Ureter (tissue), 1 donor: Measurements from ENCODE around the gene HAUS3. TPM values are rescaled to one million over a fixed set of nuclear protein-coding genes. Genes with fewer than 3 reads are reported as not detected.

Experiments
- DNase-seq: peaks from one replicate; pipeline ENCODE4 v3.0.0-alpha.2; 2020; ENCODE audit warnings: low spot score
- total RNA-seq: library from RNA; stranded (reverse); gene quantifications from one replicate; pipeline ENCODE4 v1.2.4, GENCODE V29; 2023
- donor health status: DM: yes; HTN: yes; CAD: no.

Gene HAUS3
- 13.2 TPM for total RNA-seq

DNA sequence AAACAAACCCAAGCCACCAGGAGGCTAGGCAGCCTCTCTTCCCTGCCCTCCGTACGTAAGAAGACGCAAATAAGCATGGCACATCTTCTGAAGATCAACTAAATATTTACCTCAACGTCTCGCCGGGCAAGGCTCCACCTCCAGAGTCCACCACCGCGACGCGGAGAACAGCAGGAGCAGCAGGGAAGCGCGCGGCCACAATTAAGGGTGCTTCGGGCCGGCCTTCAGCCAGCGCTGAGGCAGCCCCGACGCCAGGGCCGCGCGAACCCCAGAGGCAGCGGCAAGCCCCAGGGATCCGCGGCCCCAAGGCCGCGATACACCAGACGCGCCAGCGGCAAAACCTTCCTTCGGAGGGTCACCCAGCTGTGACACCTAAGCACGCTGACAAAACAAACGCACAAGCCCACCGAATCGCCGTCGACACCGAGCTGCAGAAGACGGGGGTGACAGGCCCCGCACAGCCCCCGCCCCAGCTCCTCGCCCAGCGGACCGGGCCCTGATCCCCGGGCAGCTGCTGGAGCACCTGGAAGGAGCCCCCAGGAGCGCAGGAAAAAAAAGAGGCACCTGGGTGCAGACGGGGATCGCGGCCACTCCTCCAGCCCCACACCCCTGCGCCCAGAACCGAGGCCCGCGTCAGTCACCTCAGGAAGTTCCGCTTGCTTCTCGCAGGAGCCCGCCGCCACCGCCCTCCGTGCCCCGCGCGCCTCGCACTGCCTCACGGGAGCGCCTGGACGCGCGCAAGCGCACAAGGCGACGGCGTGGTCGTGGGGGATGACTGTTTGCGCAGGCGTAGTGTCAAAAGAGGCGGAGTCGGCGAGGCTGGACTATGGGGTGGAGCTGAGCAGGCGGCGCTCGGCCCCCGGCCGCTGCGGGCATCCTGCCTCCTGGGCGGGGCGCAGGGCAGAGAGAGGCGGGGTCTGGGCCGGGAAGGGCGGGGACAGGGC lies at the start of gene HAUS3, which contains the start of gene POLN:
HAUS3 (minus strand) TSS at position 712 of the 944 bp plus-strand sequence. CDS start 1,175 bp downstream, outside the sequence.
POLN (minus strand) TSS at position 712 of the 944 bp plus-strand sequence. CDS start 12,890 bp downstream, outside the sequence.
- peak; percentile 99 for DNase-seq

DNA sequence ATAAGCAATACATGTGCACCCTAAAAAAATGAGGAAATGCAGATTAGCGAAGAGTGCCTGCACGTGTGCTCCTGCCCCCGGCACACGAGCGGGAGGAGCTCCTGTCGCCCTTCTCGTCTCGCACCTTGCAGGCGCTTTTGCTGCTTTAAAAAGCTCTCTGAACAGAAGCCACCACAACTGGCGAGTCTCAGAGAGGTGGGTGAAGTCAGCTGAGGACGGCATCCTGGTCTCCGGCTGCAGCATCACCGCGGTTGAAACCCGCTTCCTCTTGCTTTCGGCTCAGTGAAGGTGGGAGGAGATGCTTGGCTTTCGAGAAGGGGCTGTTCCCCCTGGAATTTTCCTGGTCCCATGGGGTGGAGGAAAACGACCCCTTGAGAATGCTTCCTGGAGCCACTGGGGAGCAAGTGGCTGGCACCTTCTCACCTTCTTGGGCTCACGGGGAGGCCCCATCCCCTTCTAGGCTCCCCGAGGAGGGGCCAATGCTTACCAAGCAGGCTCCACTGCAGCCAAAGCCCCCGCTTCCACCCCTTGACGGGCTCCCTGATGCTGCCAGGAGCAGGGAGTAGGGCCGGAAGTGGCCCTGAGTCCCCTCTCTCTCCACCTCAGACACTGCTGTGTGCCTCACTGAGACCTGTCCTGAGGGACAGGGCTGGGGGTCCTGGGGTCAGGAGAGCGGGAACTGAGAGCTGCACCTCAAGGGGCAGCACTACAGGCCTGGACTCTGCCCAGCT lies 49.2 kb upstream of the HAUS3 start:
- DNase-seq: peak; percentile 47

- DNase-seq: no peak
These were observed 48.6 kb upstream of the HAUS3 start for GRCh38 chr4:2290488-2290887.

- no peak for DNase-seq
These were observed 48.0 kb upstream of the HAUS3 start for GRCh38 chr4:2289955-2290333.

DNA sequence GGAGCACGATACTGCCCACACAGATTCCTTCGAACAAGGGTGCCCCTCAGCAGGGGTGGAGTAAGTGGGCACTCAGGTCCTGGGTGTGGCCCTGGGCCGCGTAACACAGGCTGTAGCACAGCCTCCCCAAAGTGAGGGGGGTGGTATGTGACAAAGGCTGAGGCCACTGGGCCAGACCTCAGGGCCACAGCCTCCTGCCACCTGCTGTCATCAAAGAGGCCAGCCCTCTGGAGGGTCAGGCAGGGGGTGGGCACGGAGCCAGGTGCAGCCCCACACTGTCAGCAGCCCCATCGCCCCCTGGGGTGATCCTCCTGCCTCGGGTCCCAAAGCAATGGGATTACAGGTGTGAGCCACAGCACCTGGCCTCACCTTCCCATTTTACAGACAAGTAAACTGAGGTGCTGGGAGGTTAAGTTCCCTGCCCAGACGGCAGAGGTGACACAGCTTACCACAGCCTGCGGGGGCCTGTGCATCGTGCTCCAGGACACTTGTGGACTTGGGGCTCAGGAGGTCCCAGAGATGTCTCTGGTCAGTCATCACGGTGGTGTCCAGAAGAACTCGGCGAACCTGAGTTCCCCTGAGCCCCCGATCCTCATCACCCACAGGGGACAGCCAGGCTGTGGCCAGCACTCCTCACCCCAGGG lies 47.5 kb upstream of the HAUS3 start:
- no peak for DNase-seq

- DNase-seq: no peak
These were observed 46.2 kb upstream of the HAUS3 start for GRCh38 chr4:2288051-2288541.

DNA sequence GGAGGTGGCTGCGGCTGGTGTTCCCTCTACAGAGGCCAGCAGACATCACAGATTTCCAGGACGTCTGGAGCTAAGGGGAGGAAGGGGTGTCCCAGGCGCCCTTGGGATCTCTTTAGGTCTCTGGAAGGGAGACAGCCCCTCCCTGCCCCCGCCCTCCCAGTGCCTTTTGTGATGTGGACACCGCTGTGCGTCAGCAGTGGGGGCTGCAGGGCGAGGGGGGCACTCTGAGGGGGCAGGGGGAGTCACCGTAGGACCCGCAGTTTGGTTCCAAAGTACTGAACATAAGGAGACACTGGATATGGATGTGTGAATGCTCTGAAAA lies 45.6 kb upstream of the HAUS3 start:
- no peak for DNase-seq

DNA sequence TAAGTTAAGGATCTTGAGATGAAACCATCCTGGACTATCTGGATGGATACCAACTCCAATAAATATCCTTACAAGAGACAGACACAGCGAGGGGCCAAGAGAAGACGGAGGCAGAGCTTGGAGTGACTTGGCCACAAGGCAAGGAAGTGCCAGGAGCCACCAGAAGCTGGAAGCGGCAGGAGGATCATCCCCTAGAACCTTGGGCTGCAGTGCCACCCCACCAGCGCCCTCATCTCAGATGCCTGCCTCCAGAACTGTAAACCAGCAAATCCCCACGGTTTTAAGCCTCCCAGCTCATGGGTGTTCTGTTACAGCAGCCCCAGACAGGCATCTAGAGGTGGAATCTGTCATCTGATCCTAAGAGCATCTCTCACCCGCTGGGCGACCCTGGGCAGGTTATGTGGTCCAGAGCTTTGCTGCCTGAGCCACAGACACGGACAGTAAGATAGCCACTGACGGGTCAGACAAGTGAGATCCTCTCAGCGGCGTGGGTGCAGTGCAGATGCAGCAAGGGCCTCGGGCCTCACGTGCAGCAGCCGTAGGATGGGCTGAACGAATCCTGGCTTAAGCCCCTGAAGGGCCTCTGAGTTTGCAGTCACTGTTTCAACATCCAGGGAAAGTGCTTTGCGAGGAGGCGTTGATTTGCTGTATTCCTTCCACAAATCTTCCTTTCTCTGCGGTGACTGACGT lies 45.1 kb upstream of the HAUS3 start:
- no peak for DNase-seq

DNA sequence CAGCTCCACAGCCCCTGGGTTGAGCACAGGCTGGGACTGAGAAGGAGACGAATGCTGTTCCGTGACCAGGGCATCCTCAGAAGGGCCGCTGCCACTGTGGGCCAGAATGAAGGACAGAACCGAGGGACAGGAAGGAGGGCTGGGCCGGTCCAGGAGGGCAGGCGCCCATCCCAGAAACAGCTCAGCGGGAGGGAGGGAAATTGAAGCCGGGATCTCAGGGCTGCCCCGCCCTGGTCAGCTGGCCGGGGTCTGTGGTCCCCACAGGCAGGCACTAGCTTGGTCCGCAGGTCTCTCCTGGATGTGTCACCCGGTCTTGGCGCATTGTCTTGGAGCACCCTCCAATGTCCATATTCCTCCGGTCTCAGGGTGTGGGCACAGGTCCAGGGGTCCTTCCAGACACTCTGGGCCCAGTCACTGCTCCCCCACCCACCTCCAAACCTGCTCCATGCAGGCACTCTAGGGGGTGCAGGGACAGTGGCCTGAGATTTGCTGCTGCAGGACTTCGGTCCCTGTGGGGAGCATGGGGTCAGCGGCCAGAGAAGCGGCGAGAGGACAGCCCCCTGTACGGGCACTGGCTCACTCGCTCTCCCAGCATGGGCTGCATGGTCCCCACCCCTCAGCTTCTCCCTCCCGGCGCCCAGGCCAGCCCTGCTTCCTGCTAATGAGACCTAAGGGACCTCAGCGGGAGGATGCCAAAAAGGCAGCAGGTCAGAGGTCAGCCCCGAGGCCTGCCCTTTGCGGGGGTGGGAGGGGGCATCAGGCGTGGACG lies 43.9 kb upstream of the HAUS3 start:
- DNase-seq: no peak

- no peak for DNase-seq
These were observed 43.2 kb upstream of the HAUS3 start for GRCh38 chr4:2284934-2285612.

DNA sequence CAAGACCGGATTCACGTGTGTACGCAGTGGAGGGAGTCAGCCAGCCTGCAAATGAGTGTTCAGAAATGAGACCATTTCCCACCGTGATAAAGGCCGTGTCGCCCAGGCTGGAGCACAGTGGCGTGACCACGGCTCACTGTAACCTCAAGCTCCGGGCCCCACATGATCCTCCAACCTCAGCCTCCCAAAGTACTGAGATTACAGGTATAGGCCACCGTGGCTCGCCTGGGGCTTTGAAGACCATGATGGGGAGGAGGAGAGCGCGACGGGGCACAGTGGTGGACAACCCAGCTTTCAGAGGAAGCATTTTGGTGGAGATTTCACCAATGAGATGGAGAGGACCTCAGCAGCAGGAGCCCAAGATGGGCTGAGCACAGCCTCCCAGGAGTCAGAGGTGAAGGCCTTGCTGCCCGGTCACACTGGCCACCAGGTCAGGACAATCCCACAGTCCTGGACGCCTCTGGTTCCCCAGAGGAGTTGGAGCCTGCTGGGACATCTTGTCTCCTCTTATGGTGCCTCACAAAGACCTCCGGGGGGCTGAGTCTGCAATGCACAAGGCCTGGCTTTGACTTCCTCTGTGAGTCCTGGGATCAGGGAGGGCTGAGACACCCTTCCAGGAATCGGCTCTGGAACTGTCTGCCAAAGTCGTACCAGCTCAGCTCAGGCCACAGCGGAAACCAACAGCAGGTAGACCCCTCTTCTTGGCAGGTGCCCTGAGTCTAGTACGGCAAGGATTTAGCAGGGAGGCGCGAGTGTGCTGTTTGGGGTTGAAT lies 42.4 kb upstream of the HAUS3 start:
- DNase-seq: no peak

GRCh38 chr4:2283199-2283711 lies 41.3 kb upstream of the HAUS3 start:
- DNase-seq: no peak

DNA sequence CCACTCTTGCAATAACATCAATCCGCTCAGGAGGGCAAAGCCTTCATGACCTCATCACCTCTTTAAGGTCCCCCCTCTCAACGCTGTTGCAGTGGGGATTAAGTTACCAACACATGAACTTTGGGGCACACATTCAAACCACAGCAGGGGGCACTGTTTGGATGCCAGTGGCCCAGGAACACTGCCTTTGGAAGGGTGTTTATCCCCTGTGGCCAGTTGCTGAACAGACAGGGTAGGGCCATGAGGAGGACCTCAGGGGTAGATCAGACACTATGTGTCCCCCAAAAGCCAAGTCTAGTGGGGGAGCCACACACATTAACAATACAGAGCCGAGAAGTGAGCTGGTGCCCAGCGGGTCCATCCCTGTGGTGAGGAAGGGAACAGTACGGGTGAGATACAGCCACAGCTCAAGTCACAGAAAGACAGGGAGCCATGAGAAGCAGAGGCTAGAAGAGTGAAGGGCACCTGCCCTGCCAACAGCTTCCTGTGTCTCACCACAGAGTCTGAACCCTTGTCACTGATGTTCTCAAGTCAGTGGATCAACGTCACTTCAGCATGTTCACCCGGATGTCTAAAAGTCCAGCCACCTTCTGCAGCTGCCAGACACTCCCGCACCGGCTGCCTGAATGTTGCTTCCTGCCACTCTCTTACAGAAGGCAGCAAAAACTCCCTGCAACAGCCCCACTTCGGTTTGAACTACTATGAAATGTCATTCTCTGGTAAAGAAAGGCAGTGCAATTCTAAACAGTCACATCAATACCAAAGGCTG lies 39.8 kb upstream of the HAUS3 start:
- DNase-seq: no peak

- DNase-seq: no peak
These were observed 38.8 kb upstream of the HAUS3 start for GRCh38 chr4:2280531-2281300.

DNA sequence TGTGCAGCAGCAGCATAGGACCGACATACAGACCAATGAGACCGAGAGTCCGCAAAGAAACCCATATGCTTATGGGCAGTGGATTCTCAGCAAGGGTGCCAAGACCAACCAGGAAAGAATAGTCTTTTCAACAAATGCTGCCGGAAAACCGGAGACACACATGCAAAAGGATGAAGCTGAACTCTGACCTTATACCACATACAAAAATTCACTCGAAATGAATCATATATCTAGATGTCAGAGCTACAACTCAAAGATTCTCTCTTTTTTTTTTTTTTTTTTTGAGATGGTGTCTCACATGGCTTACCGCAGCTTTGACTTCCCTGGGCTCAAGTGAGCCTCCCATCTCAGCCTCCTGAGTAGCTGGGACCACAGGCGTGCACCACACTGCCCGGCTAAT lies 36.0 kb upstream of the HAUS3 start:
- DNase-seq: no peak

GRCh38 chr4:2276581-2277325 lies 34.8 kb upstream of the HAUS3 start:
- no peak for DNase-seq
